IMR-90 (cell line): ENCODE data around the gene TST. TPM values are rescaled to one million over a fixed set of nuclear protein-coding genes. Genes with fewer than 3 reads are reported as not detected.

Experiments used
- ATAC-seq: fragments of 200-7000 bp; cut with Tn5 transposase; 2 replicates; pipeline ENCODE4 v1.9.1; 2020; ENCODE audit warnings: low read depth, mild to moderate bottlenecking, moderate library complexity
- BruUV-seq: library from RNA; stranded (reverse); fragments of 400-500 nt; replicated peaks from 2 replicates; lab custom pipeline; 2021; lab: Mats Ljungman, UMichigan
- CTCF ChIA-PET: fragments of 300-600 bp; formaldehyde crosslinking; extraction: SDS; loops from one replicate; lab custom pipeline; 2021; ENCODE audit warnings: antibody characterized with exemption; lab: Yijun Ruan, JAX
- POLR2A ChIA-PET: fragments of 300-600 bp; sonication (Branson Sonifier 250); formaldehyde crosslinking; loops from one replicate; lab custom pipeline; 2022; ENCODE audit warnings: antibody characterized with exemption; ENCODE audit not compliant: unreplicated experiment; lab: Charles Lee
- DNase-seq: peaks from one replicate; pipeline ENCODE4 v3.0.0; 2013
- H2AFZ ChIP-seq: replicated peaks from 2 replicates; pipeline ENCODE3; 2013; ENCODE audit warnings: low read length, mild to moderate bottlenecking; ENCODE audit not compliant: poor library complexity
- H2AK5ac ChIP-seq: 2 replicates; pipeline ENCODE4 v1.6.1; 2013; ENCODE audit warnings: low read depth, low read length, inconsistent platforms
- H2AK9ac ChIP-seq: replicated peaks from 2 replicates; pipeline ENCODE3; 2013; ENCODE audit warnings: mild to moderate bottlenecking, low read depth, low read length, moderate library complexity; ENCODE audit not compliant: poor library complexity
- H2BK120ac ChIP-seq: 2 replicates; pipeline ENCODE4 v1.6.1; 2013; ENCODE audit warnings: low read depth, low read length, inconsistent platforms
- H2BK15ac ChIP-seq: 3 replicates; pipeline ENCODE4 v1.6.1; 2013; ENCODE audit warnings: low read depth, low read length, inconsistent platforms
- H2BK20ac ChIP-seq: 2 replicates; pipeline ENCODE4 v1.6.1; 2013; ENCODE audit warnings: low read depth, mild to moderate bottlenecking, inconsistent platforms, low read length, moderate library complexity
- H2BK5ac ChIP-seq: 2 replicates; pipeline ENCODE4 v1.6.1; 2013; ENCODE audit warnings: mild to moderate bottlenecking, low read depth, low read length, inconsistent platforms; ENCODE audit not compliant: poor library complexity, severe bottlenecking
- H3K14ac ChIP-seq: replicated peaks from 2 replicates; pipeline ENCODE4 v1.6.1; 2013; ENCODE audit warnings: low read depth, low read length, inconsistent platforms
- H3K18ac ChIP-seq: 2 replicates; pipeline ENCODE4 v1.6.1; 2013; ENCODE audit warnings: low read depth, low read length, control low read depth
- H3K23ac ChIP-seq: 2 replicates; pipeline ENCODE4 v1.6.1; 2013; ENCODE audit warnings: low read depth, low read length, inconsistent platforms
- H3K27ac ChIP-seq: 2 replicates; pipeline ENCODE4 v1.5.1; 2013; ENCODE audit warnings: mild to moderate bottlenecking, control low read depth, low read length; ENCODE audit not compliant: insufficient read depth
- H3K27me3 ChIP-seq: 2 replicates; pipeline ENCODE4 v1.6.1; 2013; ENCODE audit warnings: low read length; ENCODE audit not compliant: control insufficient read depth, insufficient read depth
- H3K36me3 ChIP-seq: 2 replicates; pipeline ENCODE4 v1.6.1; 2013; ENCODE audit warnings: low read length, mixed read lengths; ENCODE audit not compliant: control insufficient read depth, insufficient read depth
- H3K4ac ChIP-seq: 2 replicates; pipeline ENCODE4 v1.6.1; 2013; ENCODE audit warnings: low read depth, low read length, inconsistent platforms
- H3K4me1 ChIP-seq: 2 replicates; pipeline ENCODE4 v1.6.1; 2013; ENCODE audit warnings: low read length, mixed read lengths; ENCODE audit not compliant: control insufficient read depth, insufficient read depth
- H3K4me2 ChIP-seq: 2 replicates; pipeline ENCODE4 v1.6.1; 2013; ENCODE audit warnings: low read depth, mild to moderate bottlenecking, control low read depth, low read length, moderate library complexity
- H3K4me3 ChIP-seq: 2 replicates; pipeline ENCODE4 v1.5.1; 2013; ENCODE audit warnings: low read depth, mild to moderate bottlenecking, control low read depth, low read length, moderate library complexity; ENCODE audit not compliant: insufficient read depth
- H3K56ac ChIP-seq: 2 replicates; pipeline ENCODE4 v1.6.1; 2013; ENCODE audit warnings: low read length, inconsistent platforms; ENCODE audit not compliant: insufficient read depth; ENCODE audit errors: extremely low read depth
- H3K79me1 ChIP-seq, 2 experiments: 2 replicates each; pipeline ENCODE4 v1.6.1; 2013; ENCODE audit warnings: low read length in 2 of 2, inconsistent platforms in 1 of 2, low read depth in 1 of 2
- H3K9ac ChIP-seq: 2 replicates; pipeline ENCODE4 v1.6.1; 2013; ENCODE audit warnings: low read depth, low read length, control low read depth
- H3K9me1 ChIP-seq: 2 replicates; pipeline ENCODE4 v1.6.1; 2013; ENCODE audit warnings: low read length, inconsistent platforms; ENCODE audit not compliant: insufficient read depth
- H3K9me3 ChIP-seq: 2 replicates; pipeline ENCODE4 v1.6.1; 2013; ENCODE audit warnings: low read length; ENCODE audit not compliant: control insufficient read depth, insufficient read depth
- H4K20me1 ChIP-seq: 2 replicates; pipeline ENCODE4 v1.6.1; 2013; ENCODE audit warnings: low read length, inconsistent platforms; ENCODE audit not compliant: insufficient read depth
- H4K5ac ChIP-seq: 2 replicates; pipeline ENCODE4 v1.6.1; 2013; ENCODE audit warnings: mild to moderate bottlenecking, low read depth, low read length, control low read depth
- H4K8ac ChIP-seq, 2 experiments: 2 replicates each; pipeline ENCODE4 v1.6.1; 2013; ENCODE audit warnings: low read depth in 2 of 2, low read length in 2 of 2, control low read depth in 1 of 2, inconsistent platforms in 1 of 2
- H4K91ac ChIP-seq: 2 replicates; pipeline ENCODE4 v1.6.1; 2013; ENCODE audit warnings: low read depth, low read length, inconsistent platforms; ENCODE audit not compliant: insufficient read depth
- BHLHE40 ChIP-seq: fragments of 150-350 bp; IDR thresholded peaks from 2 replicates; pipeline ENCODE4 v1.6.1; 2016; ENCODE audit warnings: mild to moderate bottlenecking, low read depth, low read length
- CEBPB ChIP-seq: IDR thresholded peaks from 2 replicates; pipeline ENCODE4 v1.6.1; 2012; ENCODE audit warnings: low read depth, low read length, improper control_type of control experiment
- CHD1 ChIP-seq: IDR thresholded peaks from 2 replicates; pipeline ENCODE4 v1.6.1; 2012; ENCODE audit warnings: low read depth, low read length, improper control_type of control experiment
- FOS ChIP-seq: fragments of 150-350 bp; IDR thresholded peaks from 2 replicates; pipeline ENCODE4 v1.6.1; 2016; ENCODE audit warnings: low read depth, low read length
- NFE2L2 ChIP-seq: fragments of 150-350 bp; IDR thresholded peaks from 2 replicates; pipeline ENCODE4 v1.6.1; 2016; ENCODE audit warnings: low read depth, mild to moderate bottlenecking, low read length
- POLR2A ChIP-seq: IDR thresholded peaks from 2 replicates; pipeline ENCODE4 v1.6.1; 2012; ENCODE audit warnings: mild to moderate bottlenecking, low read depth, low read length
- RAD21 ChIP-seq: IDR thresholded peaks from 2 replicates; pipeline ENCODE4 v1.6.1; 2012; ENCODE audit warnings: low read length, improper control_type of control experiment
- RCOR1 ChIP-seq: IDR thresholded peaks from 2 replicates; pipeline ENCODE4 v1.6.1; 2012; ENCODE audit warnings: mild to moderate bottlenecking, low read length, improper control_type of control experiment; ENCODE audit not compliant: insufficient replicate concordance
- RFX5 ChIP-seq: IDR thresholded peaks from 2 replicates; pipeline ENCODE4 v1.8.0; 2012; ENCODE audit warnings: low read depth, mild to moderate bottlenecking, low read length, moderate library complexity
- SMC3 ChIP-seq: fragments of 150-350 bp; IDR thresholded peaks from 2 replicates; pipeline ENCODE4 v1.6.1; 2016; ENCODE audit warnings: low read depth, mild to moderate bottlenecking, antibody characterized with exemption, low read length, moderate library complexity
- WGBS, 2 experiments: methylation state at CpG; one replicate each; pipeline versions ENCODE4 v1.1.5 to v1.1.7; 2013; ENCODE audit warnings: missing lambda C conversion rate in 2 of 2; ENCODE audit not compliant: insufficient read length in 1 of 2; ENCODE audit errors: extremely low coverage in 2 of 2; 5-methylcytosine and 5-hydroxymethylcytosine counted together
- dilution Hi-C: fragments of 300-500 bp; cut with HindIII; formaldehyde crosslinking; loops from one replicate; pipeline ENCODE4 v1.14.3; 2018; ENCODE audit warnings: low sequenced_read_pairs; ENCODE audit not compliant: unreplicated experiment
- in situ Hi-C: fragments of 300-500 bp; cut with MboI; formaldehyde crosslinking; loops from 3 replicates; pipeline ENCODE4 v1.14.3; 2019; ENCODE audit warnings: low sequenced_read_pairs, inconsistent platforms, mixed read lengths
- intact Hi-C: fragments of 100-400 bp; cut with micrococcal nuclease; formaldehyde crosslinking; loops from 2 replicates; pipeline ENCODE4 v1.10.0; 2022
- polyA plus RNA-seq, 3 experiments: library from polyadenylated mRNA; depleted of rRNA; stranded (reverse); fragments of >200 nt; gene quantifications; 2 replicates each; pipeline ENCODE4 v1.2.3, GENCODE V29; 2012; ENCODE audit warnings: low replicate concordance in 1 of 3
- total RNA-seq: library from RNA; depleted of rRNA; stranded (reverse); fragments of >200 nt; gene quantifications from 2 replicates; pipeline ENCODE4 v1.2.3, GENCODE V29; 2012
- TF ChIP-seq, protein P1 (sequence below): fragments of 150-350 bp; IDR thresholded peaks from 2 replicates; pipeline ENCODE4 v1.6.1; 2016; ENCODE audit warnings: low read depth, mild to moderate bottlenecking, low read length, moderate library complexity, borderline replicate concordance
- TF ChIP-seq, protein P2 (sequence below): fragments of 150-350 bp; IDR thresholded peaks from 2 replicates; pipeline ENCODE4 v1.6.1; 2017; ENCODE audit warnings: mild to moderate bottlenecking, antibody characterized with exemption, low read length, low read depth
- TF ChIP-seq, protein P3 (sequence below): conservative IDR thresholded peaks from 2 replicates; pipeline ENCODE4 v1.5.1; 2012; ENCODE audit warnings: mild to moderate bottlenecking, low read depth, low read length, improper control_type of control experiment

The TST gene
- total and polyA plus RNA-seq, 2 of the 4 experiments (the other 2 are of a cell fraction) = 31.7 to 37.7 TPM

DNA sequence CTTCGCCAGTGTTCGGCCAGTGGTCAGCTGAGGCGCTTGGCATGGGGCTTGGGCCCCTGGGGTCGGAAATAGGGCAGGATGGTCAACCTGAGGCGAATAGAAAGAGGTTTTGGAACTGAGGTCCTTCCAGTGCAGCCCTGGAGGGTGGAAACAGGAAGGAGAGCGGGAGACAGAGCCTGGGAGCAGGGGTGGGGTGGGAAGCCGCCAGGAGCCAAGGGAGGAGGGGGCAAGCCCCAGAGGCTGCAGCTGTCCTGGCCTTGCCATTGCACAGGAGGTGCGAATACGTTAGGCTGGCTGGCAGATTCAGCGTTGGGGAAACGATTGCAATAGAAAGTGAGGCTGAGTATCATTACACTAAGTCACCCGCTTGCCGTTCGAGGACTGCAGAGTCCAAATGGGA, 18.4 kb upstream of the TST start:
- H4K5ac ChIP-seq = no peak overlapping the region
- H4K8ac ChIP-seq = no peak overlapping the region
- H3K56ac ChIP-seq = no peak overlapping the region
- no peak overlapping the region for H3K27ac ChIP-seq
- DNase-seq (no peak), ATAC-seq (no peak)
- H3K18ac ChIP-seq = no peak overlapping the region
- ChIA-PET POLR2A (no interaction called here), CTCF (interaction anchor here (1.4 kb wide), 1 partner anchor 9 kb away, joined by 3 read pairs; no protein-coding TSS in a partner anchor)
- intact Hi-C loops = no loop called here
- BruUV-seq = no TSS peak
- no peak overlapping the region for H3K4me2 ChIP-seq
- H3K79me1 ChIP-seq = no peaks in the 10 kb centered on the region
- H2BK20ac ChIP-seq = no peak overlapping the region
- no peak overlapping the region for H2BK120ac ChIP-seq
- no peak overlapping the region for H4K91ac ChIP-seq
- 0 out of 2 replicates have a peak, but pooled peaks cover 2% of the 10 kb centered on the region for H3K9me1 ChIP-seq
- TF ChIP-seq, protein P1, sequence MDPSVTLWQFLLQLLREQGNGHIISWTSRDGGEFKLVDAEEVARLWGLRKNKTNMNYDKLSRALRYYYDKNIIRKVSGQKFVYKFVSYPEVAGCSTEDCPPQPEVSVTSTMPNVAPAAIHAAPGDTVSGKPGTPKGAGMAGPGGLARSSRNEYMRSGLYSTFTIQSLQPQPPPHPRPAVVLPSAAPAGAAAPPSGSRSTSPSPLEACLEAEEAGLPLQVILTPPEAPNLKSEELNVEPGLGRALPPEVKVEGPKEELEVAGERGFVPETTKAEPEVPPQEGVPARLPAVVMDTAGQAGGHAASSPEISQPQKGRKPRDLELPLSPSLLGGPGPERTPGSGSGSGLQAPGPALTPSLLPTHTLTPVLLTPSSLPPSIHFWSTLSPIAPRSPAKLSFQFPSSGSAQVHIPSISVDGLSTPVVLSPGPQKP = no peak
- no peak for TF ChIP-seq RFX5
- no peak for TF ChIP-seq SMC3
- no peak for TF ChIP-seq RCOR1
- no peak for TF ChIP-seq CHD1
- no peak for TF ChIP-seq FOS
- TF ChIP-seq CEBPB = no peak
- TF ChIP-seq, protein P2, sequence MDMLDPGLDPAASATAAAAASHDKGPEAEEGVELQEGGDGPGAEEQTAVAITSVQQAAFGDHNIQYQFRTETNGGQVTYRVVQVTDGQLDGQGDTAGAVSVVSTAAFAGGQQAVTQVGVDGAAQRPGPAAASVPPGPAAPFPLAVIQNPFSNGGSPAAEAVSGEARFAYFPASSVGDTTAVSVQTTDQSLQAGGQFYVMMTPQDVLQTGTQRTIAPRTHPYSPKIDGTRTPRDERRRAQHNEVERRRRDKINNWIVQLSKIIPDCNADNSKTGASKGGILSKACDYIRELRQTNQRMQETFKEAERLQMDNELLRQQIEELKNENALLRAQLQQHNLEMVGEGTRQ = no peak
- TF ChIP-seq RAD21 = no peak
- TF ChIP-seq, protein P3, sequence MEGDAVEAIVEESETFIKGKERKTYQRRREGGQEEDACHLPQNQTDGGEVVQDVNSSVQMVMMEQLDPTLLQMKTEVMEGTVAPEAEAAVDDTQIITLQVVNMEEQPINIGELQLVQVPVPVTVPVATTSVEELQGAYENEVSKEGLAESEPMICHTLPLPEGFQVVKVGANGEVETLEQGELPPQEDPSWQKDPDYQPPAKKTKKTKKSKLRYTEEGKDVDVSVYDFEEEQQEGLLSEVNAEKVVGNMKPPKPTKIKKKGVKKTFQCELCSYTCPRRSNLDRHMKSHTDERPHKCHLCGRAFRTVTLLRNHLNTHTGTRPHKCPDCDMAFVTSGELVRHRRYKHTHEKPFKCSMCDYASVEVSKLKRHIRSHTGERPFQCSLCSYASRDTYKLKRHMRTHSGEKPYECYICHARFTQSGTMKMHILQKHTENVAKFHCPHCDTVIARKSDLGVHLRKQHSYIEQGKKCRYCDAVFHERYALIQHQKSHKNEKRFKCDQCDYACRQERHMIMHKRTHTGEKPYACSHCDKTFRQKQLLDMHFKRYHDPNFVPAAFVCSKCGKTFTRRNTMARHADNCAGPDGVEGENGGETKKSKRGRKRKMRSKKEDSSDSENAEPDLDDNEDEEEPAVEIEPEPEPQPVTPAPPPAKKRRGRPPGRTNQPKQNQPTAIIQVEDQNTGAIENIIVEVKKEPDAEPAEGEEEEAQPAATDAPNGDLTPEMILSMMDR = no peak
- TF ChIP-seq BHLHE40 = no peak
- no peak for TF ChIP-seq POLR2A
- TF ChIP-seq NFE2L2 = no peak
- no peaks in the 10 kb centered on the region for H3K36me3 ChIP-seq
- no peak overlapping the region for H3K9ac ChIP-seq
- in situ Hi-C loops = no loop called here
- H3K23ac ChIP-seq = no peak overlapping the region
- no peak overlapping the region for H2BK5ac ChIP-seq
- H3K4ac ChIP-seq = no peak overlapping the region
- no peak overlapping the region for H2BK15ac ChIP-seq
- peak overlapping the region; percentile 32 for H2AFZ ChIP-seq
- no peak overlapping the region for H2AK5ac ChIP-seq
- H4K20me1 ChIP-seq = no peaks in the 10 kb centered on the region
- no peak overlapping the region for H3K14ac ChIP-seq
- no peak overlapping the region for H2AK9ac ChIP-seq
- 48% methylated on average over 7 of the region's 14 CpGs; no CpG with 5 or more reads in 1 of the 2 experiments for WGBS, 2 experiments
- no peaks in the 10 kb centered on the region; the same call in 1 of the 2 replicates for H3K4me1 ChIP-seq
- H3K27me3 ChIP-seq = peaks cover 15% of the 10 kb centered on the region
- dilution Hi-C loops = no loop called here
- no peaks in the 10 kb centered on the region for H3K9me3 ChIP-seq
- no peak overlapping the region for H3K4me3 ChIP-seq
